GM12891 (cell line): ENCODE data around the gene ZDHHC14.

Source experiments
- PAX5 ChIP-seq: IDR thresholded peaks from 2 replicates; pipeline ENCODE4 v1.6.1; 2011; ENCODE audit warnings: low read length, moderate library complexity, mild to moderate bottlenecking; ENCODE audit not compliant: insufficient read depth, severe bottlenecking
- POLR2A ChIP-seq: IDR thresholded peaks from 2 replicates; pipeline ENCODE4 v1.6.1; 2011; ENCODE audit warnings: low read depth, low read length, control low read depth
- POLR2AphosphoS5 ChIP-seq: IDR thresholded peaks from 2 replicates; pipeline ENCODE4 v1.6.1; 2011; ENCODE audit warnings: low read depth, low read length, control low read depth
- POU2F2 ChIP-seq: IDR thresholded peaks from 2 replicates; pipeline ENCODE4 v1.6.1; 2011; ENCODE audit warnings: low read depth, mild to moderate bottlenecking, control low read depth, low read length, moderate library complexity
- SPI1 ChIP-seq: IDR thresholded peaks from 2 replicates; pipeline ENCODE4 v1.6.1; 2011; ENCODE audit warnings: low read depth, low read length, control low read depth
- TAF1 ChIP-seq: IDR thresholded peaks from 2 replicates; pipeline ENCODE4 v1.6.1; 2011; ENCODE audit warnings: low read depth, low read length, control low read depth

- TF ChIP-seq POLR2AphosphoS5 (no peak), SPI1 (no peak), TAF1 (no peak), POLR2A (no peak), POU2F2 (no peak), PAX5 (no peak)
These were observed 16.3 kb upstream of the ZDHHC14 start for GRCh38 chr6:157364705-157365104.
